H1 (cell line): ENCODE measurements around the gene NDUFB10. TPM values are rescaled to one million over a fixed set of nuclear protein-coding genes. Genes with fewer than 3 reads are reported as not detected.

Source experiments
- polyA plus RNA-seq, 7 experiments: library from polyadenylated mRNA; depleted of rRNA in 3 of 7; stranded (reverse) in 5 of 7; unstranded in 2 of 7; fragments of >200 nt in 5 of 7; fragments of 200-250 nt in 2 of 7; gene quantifications; 1 replicate in 5 of 7; 2 replicates in 1 of 7; 4 replicates in 1 of 7; pipeline versions ENCODE4 v1.2.1 to v1.2.3, GENCODE V29; 2011 to 2013; ENCODE audit warnings: missing spikeins in 2 of 7, mixed read lengths in 2 of 7
- total RNA-seq: library from RNA; stranded (reverse); fragmentation: NEBNext Ultra II Directional; extraction: Animal tissue kit (Norgen Biotek cat#: 25700); gene quantifications from 2 replicates; pipeline ENCODE4 v1.2.1, GENCODE V29; 2021
- TF ChIP-seq, protein P1 (sequence below), 3 experiments: IDR thresholded peaks; 1 replicate in 2 of 3; 2 replicates in 1 of 3; pipeline versions ENCODE4 v1.5.1 to v1.6.1; 2011; ENCODE audit warnings: low read length in 3 of 3, mild to moderate bottlenecking in 3 of 3, inconsistent platforms in 2 of 3, low read depth in 1 of 3, moderate library complexity in 1 of 3; ENCODE audit not compliant: insufficient read depth in 1 of 3; ENCODE audit errors: control extremely low read depth in 1 of 3

The NDUFB10 gene
- total and polyA plus RNA-seq, 2 of the 8 experiments (the other 6 are each of a cell fraction or from before 2014, with no cell fraction given), result 183 to 194 TPM

- TF ChIP-seq, protein P1, sequence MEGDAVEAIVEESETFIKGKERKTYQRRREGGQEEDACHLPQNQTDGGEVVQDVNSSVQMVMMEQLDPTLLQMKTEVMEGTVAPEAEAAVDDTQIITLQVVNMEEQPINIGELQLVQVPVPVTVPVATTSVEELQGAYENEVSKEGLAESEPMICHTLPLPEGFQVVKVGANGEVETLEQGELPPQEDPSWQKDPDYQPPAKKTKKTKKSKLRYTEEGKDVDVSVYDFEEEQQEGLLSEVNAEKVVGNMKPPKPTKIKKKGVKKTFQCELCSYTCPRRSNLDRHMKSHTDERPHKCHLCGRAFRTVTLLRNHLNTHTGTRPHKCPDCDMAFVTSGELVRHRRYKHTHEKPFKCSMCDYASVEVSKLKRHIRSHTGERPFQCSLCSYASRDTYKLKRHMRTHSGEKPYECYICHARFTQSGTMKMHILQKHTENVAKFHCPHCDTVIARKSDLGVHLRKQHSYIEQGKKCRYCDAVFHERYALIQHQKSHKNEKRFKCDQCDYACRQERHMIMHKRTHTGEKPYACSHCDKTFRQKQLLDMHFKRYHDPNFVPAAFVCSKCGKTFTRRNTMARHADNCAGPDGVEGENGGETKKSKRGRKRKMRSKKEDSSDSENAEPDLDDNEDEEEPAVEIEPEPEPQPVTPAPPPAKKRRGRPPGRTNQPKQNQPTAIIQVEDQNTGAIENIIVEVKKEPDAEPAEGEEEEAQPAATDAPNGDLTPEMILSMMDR (IDR thresholded peaks at IDR 0.05; ENCODE audit: control extremely low read depth in 1 of 3, insufficient read depth in 1 of 3, low read depth in 1 of 3, low read length in 3 of 3), result no peak
Observed at GRCh38 chr16:2009164-2009711, 49.9 kb downstream of the NDUFB10 start (continued).
